Stimulated activated naive CD4-positive, alpha-beta T cell (primary cell): ENCODE results near the gene TENT5C.

Source experiments
- DNase-seq, 6 experiments: peaks; one replicate each; lab custom pipeline; 2025; lab: John Stamatoyannopoulos, UW

Gene TENT5C

GRCh38 chr1:117573386-117574023 lies 32.3 kb upstream of the TENT5C start:
- no peak for DNase-seq

- no peak for DNase-seq
Observed at GRCh38 chr1:117574161-117574835, 31.6 kb upstream of the TENT5C start.

- no peak for DNase-seq
Observed at GRCh38 chr1:117575586-117576225, 30.1 kb upstream of the TENT5C start.

GRCh38 chr1:117576236-117576635 lies 29.6 kb upstream of the TENT5C start:
- no peak for DNase-seq

- DNase-seq, result no peak
Observed at GRCh38 chr1:117577191-117577885, 28.5 kb upstream of the TENT5C start.

GRCh38 chr1:117578466-117578865 lies 27.4 kb upstream of the TENT5C start:
- DNase-seq, result no peak

- no peak for DNase-seq
Observed at GRCh38 chr1:117579221-117579906, 26.5 kb upstream of the TENT5C start.

- DNase-seq, result no peak
Observed at GRCh38 chr1:117580436-117580835, 25.4 kb upstream of the TENT5C start.

GRCh38 chr1:117580882-117581281 lies 25.0 kb upstream of the TENT5C start:
- no peak for DNase-seq

GRCh38 chr1:117581391-117581943 lies 24.4 kb upstream of the TENT5C start:
- DNase-seq, result no peak

- no peak for DNase-seq
Observed at GRCh38 chr1:117582451-117582850, 23.4 kb upstream of the TENT5C start.

- DNase-seq, result no peak
Observed at GRCh38 chr1:117583247-117583646, 22.6 kb upstream of the TENT5C start.

GRCh38 chr1:117584181-117584580 lies 21.7 kb upstream of the TENT5C start:
- no peak for DNase-seq

GRCh38 chr1:117585086-117585485 lies 20.8 kb upstream of the TENT5C start:
- DNase-seq, result no peak

GRCh38 chr1:117586337-117586736 lies 19.5 kb upstream of the TENT5C start:
- no peak for DNase-seq

GRCh38 chr1:117586747-117587498 lies 18.9 kb upstream of the TENT5C start:
- DNase-seq, result no peak

- no peak for DNase-seq
Observed at GRCh38 chr1:117587499-117588356, 18.1 kb upstream of the TENT5C start.

GRCh38 chr1:117589544-117589943 lies 16.3 kb upstream of the TENT5C start:
- no peak for DNase-seq

GRCh38 chr1:117590273-117590925 lies 15.4 kb upstream of the TENT5C start:
- no peak for DNase-seq

GRCh38 chr1:117591252-117591651 lies 14.6 kb upstream of the TENT5C start:
- DNase-seq, result no peak
